SK-N-MC (cell line): ENCODE results near the gene PLA2G2A.

Experiments used
- EZH2 ChIP-seq: fragments of 200-600 bp; sonication (generic); IDR thresholded peaks from one replicate; pipeline ENCODE4 v1.6.1; 2017; ENCODE audit warnings: antibody characterized with exemption
- POLR2AphosphoS5 ChIP-seq: IDR thresholded peaks from 2 replicates; pipeline ENCODE4 v1.6.1; 2012; ENCODE audit warnings: mild to moderate bottlenecking, low read depth, low read length, borderline replicate concordance

GRCh38 chr1:19942657-19943056, 36.8 kb downstream of the PLA2G2A start:
- TF ChIP-seq EZH2 (no peak), POLR2AphosphoS5 (no peak)
